ENCODE data around the gene RHEX. TPM values are rescaled to one million over a fixed set of nuclear protein-coding genes. Genes with fewer than 3 reads are reported as not detected.

RHEX gene
- total and polyA plus RNA-seq, 4 donors: 0.57 to 7.4 (median 1.2) TPM

DNA sequence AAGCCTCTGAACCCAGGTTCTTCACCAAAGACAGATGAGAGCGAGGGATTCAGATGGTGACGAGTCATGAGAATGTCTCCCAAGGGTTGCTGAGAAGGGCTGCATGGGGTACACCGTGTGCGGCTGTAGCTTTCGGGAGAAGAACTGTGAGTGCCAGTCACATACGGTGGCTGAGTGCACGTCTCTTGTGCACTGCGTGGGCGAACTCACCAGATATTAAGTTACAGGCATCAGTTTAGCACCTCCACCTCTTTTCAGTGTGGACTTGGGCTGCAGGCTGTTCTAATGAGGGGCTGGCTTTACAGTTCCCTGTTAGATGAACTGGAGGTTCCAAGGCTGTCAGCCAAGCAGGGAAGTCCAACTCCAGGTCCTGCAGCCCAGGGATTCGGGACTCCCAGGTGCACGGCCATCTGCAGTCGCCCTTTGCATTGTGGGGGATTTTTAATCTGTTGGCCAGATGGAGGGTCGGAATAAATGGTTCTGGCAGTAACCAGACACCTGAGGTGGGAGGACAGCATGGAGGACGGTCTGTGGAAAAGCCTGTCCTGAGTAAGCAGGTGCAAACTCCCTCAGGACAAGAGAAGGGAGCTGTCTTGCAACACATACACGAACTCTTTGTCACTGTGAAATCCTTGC, 90.7 kb downstream of the RHEX start:
- Histone ChIP-seq H3K4me1 (ENCODE audit: control insufficient read depth in 5 of 5, insufficient read depth in 5 of 5, low read length in 5 of 5) (no peaks in the 10 kb centered on the region), H3K9me3 (ENCODE audit: control insufficient read depth in 4 of 4, insufficient read depth in 3 of 4, low read length in 3 of 4) (peaks cover 0 to 6% (median 0%) of the 10 kb centered on the region in 4 donors), H3K27ac (ENCODE audit: low read depth in 1 of 2, low read length in 1 of 2) (no peak overlapping the region), H3K4me3 (no peak overlapping the region), H3K36me3 (ENCODE audit: control insufficient read depth in 4 of 4, insufficient read depth in 4 of 4, low read length in 4 of 4) (no peaks in the 10 kb centered on the region), H3K27me3 (ENCODE audit: control insufficient read depth in 3 of 3, insufficient read depth in 3 of 3, low read length in 2 of 3) (no peaks in the 10 kb centered on the region), H3K9ac (ENCODE audit: insufficient read depth in 1 of 2, low read length in 2 of 2) (no peak overlapping the region)
- TF ChIP-seq, protein P1, sequence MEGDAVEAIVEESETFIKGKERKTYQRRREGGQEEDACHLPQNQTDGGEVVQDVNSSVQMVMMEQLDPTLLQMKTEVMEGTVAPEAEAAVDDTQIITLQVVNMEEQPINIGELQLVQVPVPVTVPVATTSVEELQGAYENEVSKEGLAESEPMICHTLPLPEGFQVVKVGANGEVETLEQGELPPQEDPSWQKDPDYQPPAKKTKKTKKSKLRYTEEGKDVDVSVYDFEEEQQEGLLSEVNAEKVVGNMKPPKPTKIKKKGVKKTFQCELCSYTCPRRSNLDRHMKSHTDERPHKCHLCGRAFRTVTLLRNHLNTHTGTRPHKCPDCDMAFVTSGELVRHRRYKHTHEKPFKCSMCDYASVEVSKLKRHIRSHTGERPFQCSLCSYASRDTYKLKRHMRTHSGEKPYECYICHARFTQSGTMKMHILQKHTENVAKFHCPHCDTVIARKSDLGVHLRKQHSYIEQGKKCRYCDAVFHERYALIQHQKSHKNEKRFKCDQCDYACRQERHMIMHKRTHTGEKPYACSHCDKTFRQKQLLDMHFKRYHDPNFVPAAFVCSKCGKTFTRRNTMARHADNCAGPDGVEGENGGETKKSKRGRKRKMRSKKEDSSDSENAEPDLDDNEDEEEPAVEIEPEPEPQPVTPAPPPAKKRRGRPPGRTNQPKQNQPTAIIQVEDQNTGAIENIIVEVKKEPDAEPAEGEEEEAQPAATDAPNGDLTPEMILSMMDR (IDR thresholded peaks at IDR 0.05; ENCODE audit: control extremely low read depth, extremely low read depth): no peak
- DNase-seq (no peak), ATAC-seq (ENCODE audit: insufficient read depth, low FRiP score) (no peak)
- 91 to 93% methylated on average over 15 of the region's 15 CpGs for WGBS, 2 donors

DNA sequence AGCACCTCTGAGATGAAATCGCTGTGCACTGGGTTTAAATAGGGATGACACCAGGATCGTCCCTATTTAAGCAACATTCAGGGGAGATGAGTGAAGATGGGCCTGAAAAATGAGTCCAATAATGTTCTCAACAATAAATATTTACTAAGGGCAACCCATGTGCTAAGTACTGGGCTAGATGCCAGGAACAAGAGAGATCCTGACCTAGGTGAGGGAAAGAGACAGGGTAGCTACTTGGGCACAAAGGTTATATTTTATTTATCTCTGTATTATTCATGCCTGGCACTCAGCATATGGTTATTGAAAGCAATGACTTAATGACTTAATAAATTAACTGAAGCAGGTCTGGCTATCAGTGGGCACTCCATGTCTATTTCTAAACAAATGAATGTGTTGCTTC, 91.6 kb downstream of the RHEX start:
- Histone ChIP-seq H3K27ac (ENCODE audit: low read depth in 1 of 2, low read length in 1 of 2) (no peak overlapping the region), H3K4me1 (ENCODE audit: control insufficient read depth in 5 of 5, insufficient read depth in 5 of 5, low read length in 5 of 5) (no peaks in the 10 kb centered on the region), H3K36me3 (ENCODE audit: control insufficient read depth in 4 of 4, insufficient read depth in 4 of 4, low read length in 4 of 4) (no peaks in the 10 kb centered on the region), H3K9me3 (ENCODE audit: control insufficient read depth in 4 of 4, insufficient read depth in 3 of 4, low read length in 3 of 4) (peaks cover 0 to 6% (median 0%) of the 10 kb centered on the region in 4 donors), H3K4me3 (no peak overlapping the region), H3K9ac (ENCODE audit: insufficient read depth in 1 of 2, low read length in 2 of 2) (no peak overlapping the region), H3K27me3 (ENCODE audit: control insufficient read depth in 3 of 3, insufficient read depth in 3 of 3, low read length in 2 of 3) (no peaks in the 10 kb centered on the region)
- TF ChIP-seq, protein P1 (IDR thresholded peaks at IDR 0.05; ENCODE audit: control extremely low read depth, extremely low read depth): no peak
- ATAC-seq (ENCODE audit: insufficient read depth, low FRiP score): no peak
- DNase-seq: no peak
- 71 to 79% methylated on average over 2 of the region's 2 CpGs for WGBS, 2 donors

DNA sequence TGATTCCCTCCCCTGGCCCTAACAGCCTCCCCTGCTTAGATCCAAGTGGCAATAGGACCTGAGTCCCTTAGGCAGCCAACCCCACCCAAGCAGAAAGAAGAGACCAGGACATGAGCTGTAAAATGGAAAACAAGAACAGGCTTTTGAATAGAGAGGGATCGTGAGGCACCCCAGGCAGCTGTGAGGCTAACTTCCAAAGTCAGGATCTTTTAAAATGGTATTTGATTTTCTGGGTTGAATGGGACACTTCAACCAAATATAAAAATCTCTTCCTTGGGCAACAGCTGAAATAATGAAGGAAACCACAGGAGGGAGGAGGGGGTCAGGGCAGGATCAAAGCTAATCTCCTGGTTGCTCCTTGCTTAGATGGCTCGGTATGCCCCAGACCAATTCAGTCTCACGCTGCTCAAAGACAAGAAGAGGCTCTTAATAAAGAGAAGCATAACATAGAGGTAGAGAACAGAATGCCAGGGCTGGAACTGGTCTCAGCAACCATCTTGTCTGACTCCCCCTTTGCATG, 92.9 kb downstream of the RHEX start:
- Histone ChIP-seq H3K27ac (ENCODE audit: low read depth in 1 of 2, low read length in 1 of 2) (no peak overlapping the region), H3K36me3 (ENCODE audit: control insufficient read depth in 4 of 4, insufficient read depth in 4 of 4, low read length in 4 of 4) (no peaks in the 10 kb centered on the region), H3K4me1 (ENCODE audit: control insufficient read depth in 5 of 5, insufficient read depth in 5 of 5, low read length in 5 of 5) (no peaks in the 10 kb centered on the region), H3K27me3 (ENCODE audit: control insufficient read depth in 3 of 3, insufficient read depth in 3 of 3, low read length in 2 of 3) (no peaks in the 10 kb centered on the region), H3K4me3 (no peak overlapping the region), H3K9ac (ENCODE audit: insufficient read depth in 1 of 2, low read length in 2 of 2) (no peak overlapping the region), H3K9me3 (ENCODE audit: control insufficient read depth in 4 of 4, insufficient read depth in 3 of 4, low read length in 3 of 4) (peaks cover 0 to 5% (median 0%) of the 10 kb centered on the region in 4 donors)
- TF ChIP-seq, protein P1 (IDR thresholded peaks at IDR 0.05; ENCODE audit: control extremely low read depth, extremely low read depth): no peak
- WGBS, 2 donors: 74 to 75% methylated on average over 3 of the region's 3 CpGs
- no peak for ATAC-seq (ENCODE audit: insufficient read depth, low FRiP score)
- DNase-seq: no peak

Small RNA genes lying within 50 kb of the gene (small RNA-seq; reads per million reads assigned to genes)
- gene RF00271 (ENCODE audit: low replicate concordance): not detected

Other genes starting within 250 kb of the RHEX start
- 10 to 100 TPM; 25.5 to 26.9 TPM for gene SLC41A1, start 240.0 kb upstream of the RHEX start, total RNA-seq
- gene SLC41A1, start 240.0 kb upstream of the RHEX start, polyA plus RNA-seq: 10 to 100 TPM; 11.8 to 19.3 TPM
- gene PM20D1, start 203.0 kb upstream of the RHEX start, total RNA-seq: under 1 TPM; 0.28 to 0.48 TPM
- under 1 TPM in 1 of 2 donors, not detected in 1; 0.06 TPM for gene PM20D1, start 203.0 kb upstream of the RHEX start, polyA plus RNA-seq
- gene SLC26A9, start 109.7 kb upstream of the RHEX start, total RNA-seq: 10 to 100 TPM in 1 of 2 donors, under 1 TPM in 1; 0.14 to 30.3 TPM
- gene SLC26A9, start 109.7 kb upstream of the RHEX start, polyA plus RNA-seq: 10 to 100 TPM; 14.2 to 17.3 TPM
- 10 to 100 TPM in 1 of 2 donors, 1 to 10 TPM in 1; 3.6 to 16.2 TPM for gene RAB7B, start 49.8 kb upstream of the RHEX start, total RNA-seq
- 1 to 10 TPM; 3.4 to 5.3 TPM for gene RAB7B, start 49.8 kb upstream of the RHEX start, polyA plus RNA-seq
- 100 to 1,000 TPM in 1 of 2 donors, 10 to 100 TPM in 1; 14.6 to 189 TPM for gene CTSE, start 29.3 kb upstream of the RHEX start, total RNA-seq
- 100 to 1,000 TPM in 1 of 2 donors, 10 to 100 TPM in 1; 67.9 to 124 TPM for gene CTSE, start 29.3 kb upstream of the RHEX start, polyA plus RNA-seq
- not detected for gene AVPR1B, start 64.2 kb downstream of the RHEX start, total RNA-seq
- not detected for gene AVPR1B, start 64.2 kb downstream of the RHEX start, polyA plus RNA-seq
- gene FAM72A, start 149.7 kb downstream of the RHEX start, total RNA-seq: 1 to 10 TPM; 3.1 to 5.6 TPM
- gene FAM72A, start 149.7 kb downstream of the RHEX start, polyA plus RNA-seq: 1 to 10 TPM; 2.3 to 4.1 TPM
- 10 to 100 TPM; 73.5 to 99.2 TPM for gene SRGAP2, start 150.4 kb downstream of the RHEX start, total RNA-seq
- 10 to 100 TPM; 14.9 to 36.4 TPM for gene SRGAP2, start 150.4 kb downstream of the RHEX start, polyA plus RNA-seq

Measured in lung (tissue), 13 donors.